SK-N-MC (cell line): ENCODE results near the gene HARS2.

Experiments
- EZH2 ChIP-seq: fragments of 200-600 bp; sonication (generic); IDR thresholded peaks from one replicate; pipeline ENCODE4 v1.6.1; 2017; ENCODE audit warnings: antibody characterized with exemption
- FOXP2 ChIP-seq: optimal IDR thresholded peaks from 2 replicates; pipeline ENCODE3; 2011; ENCODE audit warnings: mild to moderate bottlenecking, moderate library complexity; ENCODE audit not compliant: insufficient read depth; ENCODE audit errors: extremely low read length, control extremely low read depth
- POLR2AphosphoS5 ChIP-seq: IDR thresholded peaks from 2 replicates; pipeline ENCODE4 v1.6.1; 2012; ENCODE audit warnings: mild to moderate bottlenecking, low read depth, low read length, borderline replicate concordance

GRCh38 chr5:140674211-140674610 is 17.0 kb upstream of the HARS2 start:
- no peak for TF ChIP-seq POLR2AphosphoS5
- no peak for TF ChIP-seq EZH2
- no peak for TF ChIP-seq FOXP2
